ENCODE results near the gene PRKAR2B.

DNA sequence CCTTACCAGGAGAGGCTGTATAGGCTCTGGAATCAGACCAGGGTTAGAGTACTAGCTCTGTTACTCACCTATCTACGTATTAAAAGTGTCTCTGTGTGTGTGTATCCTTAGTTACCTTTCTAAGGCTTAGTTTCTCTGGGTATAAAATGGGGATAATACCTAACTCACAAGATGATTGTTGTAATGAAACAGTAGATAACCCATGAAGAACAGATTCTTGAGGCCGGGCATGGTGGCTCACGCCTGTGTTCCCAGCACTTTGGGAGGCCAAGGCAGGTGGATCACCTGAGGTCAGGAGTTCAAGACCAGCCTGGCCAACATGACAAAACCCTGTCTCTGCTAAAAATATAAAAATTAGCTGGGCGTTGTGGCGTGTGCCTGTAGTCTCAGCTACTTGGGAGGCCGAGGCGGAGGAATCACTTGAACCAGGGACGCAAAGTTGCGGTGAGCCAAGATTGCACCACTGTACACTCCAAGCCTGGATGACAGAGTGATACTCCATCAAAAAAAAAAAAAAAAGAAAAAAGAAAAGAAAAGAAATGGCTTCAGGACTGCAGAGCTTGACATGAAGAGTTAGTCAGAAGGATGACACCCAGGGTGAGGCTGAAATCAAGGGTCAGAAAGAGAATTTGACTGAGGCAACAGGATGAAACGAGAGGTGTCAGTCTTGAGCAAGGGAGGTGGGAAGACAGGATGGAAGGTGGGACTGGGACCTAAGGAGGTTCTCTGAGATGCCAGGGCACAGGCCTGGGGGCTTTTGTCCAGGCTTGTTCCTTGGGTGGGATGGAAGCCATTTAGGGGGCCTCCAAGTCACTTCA, 33.4 kb downstream of the PRKAR2B start:
- TF ChIP-seq RXRA (IDR thresholded peaks at IDR 0.05) (no peak), YY1 (IDR thresholded peaks at IDR 0.05) (no peak), TAF1 (conservative IDR thresholded peaks at IDR 0.05) (no peak)
- TF ChIP-seq, protein P1, sequence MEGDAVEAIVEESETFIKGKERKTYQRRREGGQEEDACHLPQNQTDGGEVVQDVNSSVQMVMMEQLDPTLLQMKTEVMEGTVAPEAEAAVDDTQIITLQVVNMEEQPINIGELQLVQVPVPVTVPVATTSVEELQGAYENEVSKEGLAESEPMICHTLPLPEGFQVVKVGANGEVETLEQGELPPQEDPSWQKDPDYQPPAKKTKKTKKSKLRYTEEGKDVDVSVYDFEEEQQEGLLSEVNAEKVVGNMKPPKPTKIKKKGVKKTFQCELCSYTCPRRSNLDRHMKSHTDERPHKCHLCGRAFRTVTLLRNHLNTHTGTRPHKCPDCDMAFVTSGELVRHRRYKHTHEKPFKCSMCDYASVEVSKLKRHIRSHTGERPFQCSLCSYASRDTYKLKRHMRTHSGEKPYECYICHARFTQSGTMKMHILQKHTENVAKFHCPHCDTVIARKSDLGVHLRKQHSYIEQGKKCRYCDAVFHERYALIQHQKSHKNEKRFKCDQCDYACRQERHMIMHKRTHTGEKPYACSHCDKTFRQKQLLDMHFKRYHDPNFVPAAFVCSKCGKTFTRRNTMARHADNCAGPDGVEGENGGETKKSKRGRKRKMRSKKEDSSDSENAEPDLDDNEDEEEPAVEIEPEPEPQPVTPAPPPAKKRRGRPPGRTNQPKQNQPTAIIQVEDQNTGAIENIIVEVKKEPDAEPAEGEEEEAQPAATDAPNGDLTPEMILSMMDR (IDR thresholded peaks at IDR 0.05; ENCODE audit: low read depth, low read length, missing input control) = no peak
- TF ChIP-seq, protein P2, sequence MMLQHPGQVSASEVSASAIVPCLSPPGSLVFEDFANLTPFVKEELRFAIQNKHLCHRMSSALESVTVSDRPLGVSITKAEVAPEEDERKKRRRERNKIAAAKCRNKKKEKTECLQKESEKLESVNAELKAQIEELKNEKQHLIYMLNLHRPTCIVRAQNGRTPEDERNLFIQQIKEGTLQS (IDR thresholded peaks at IDR 0.05) = no peak
- TF ChIP-seq, protein P3, sequence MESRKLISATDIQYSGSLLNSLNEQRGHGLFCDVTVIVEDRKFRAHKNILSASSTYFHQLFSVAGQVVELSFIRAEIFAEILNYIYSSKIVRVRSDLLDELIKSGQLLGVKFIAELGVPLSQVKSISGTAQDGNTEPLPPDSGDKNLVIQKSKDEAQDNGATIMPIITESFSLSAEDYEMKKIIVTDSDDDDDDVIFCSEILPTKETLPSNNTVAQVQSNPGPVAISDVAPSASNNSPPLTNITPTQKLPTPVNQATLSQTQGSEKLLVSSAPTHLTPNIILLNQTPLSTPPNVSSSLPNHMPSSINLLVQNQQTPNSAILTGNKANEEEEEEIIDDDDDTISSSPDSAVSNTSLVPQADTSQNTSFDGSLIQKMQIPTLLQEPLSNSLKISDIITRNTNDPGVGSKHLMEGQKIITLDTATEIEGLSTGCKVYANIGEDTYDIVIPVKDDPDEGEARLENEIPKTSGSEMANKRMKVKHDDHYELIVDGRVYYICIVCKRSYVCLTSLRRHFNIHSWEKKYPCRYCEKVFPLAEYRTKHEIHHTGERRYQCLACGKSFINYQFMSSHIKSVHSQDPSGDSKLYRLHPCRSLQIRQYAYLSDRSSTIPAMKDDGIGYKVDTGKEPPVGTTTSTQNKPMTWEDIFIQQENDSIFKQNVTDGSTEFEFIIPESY (IDR thresholded peaks at IDR 0.05) = no peak
